Mammary epithelial cell (primary cell): ENCODE results near the gene ZNF436.

Experiments
- EZH2 ChIP-seq: IDR thresholded peaks from 2 replicates; pipeline ENCODE4 v1.6.1; 2012; ENCODE audit warnings: low read length, inconsistent platforms, borderline replicate concordance
- TF ChIP-seq, protein P1 (sequence below), 2 donors: IDR thresholded peaks in 1 of 2; conservative IDR thresholded peaks in 1 of 2; 2 replicates each; pipeline ENCODE4 v1.5.1; 2011 to 2012; ENCODE audit warnings: inconsistent platforms in 2 of 2, low read length in 2 of 2, mild to moderate bottlenecking in 2 of 2, control low read depth in 1 of 2, low read depth in 1 of 2; ENCODE audit not compliant: insufficient read depth in 1 of 2; ENCODE audit errors: extremely low read depth in 1 of 2

- TF ChIP-seq, protein P1, sequence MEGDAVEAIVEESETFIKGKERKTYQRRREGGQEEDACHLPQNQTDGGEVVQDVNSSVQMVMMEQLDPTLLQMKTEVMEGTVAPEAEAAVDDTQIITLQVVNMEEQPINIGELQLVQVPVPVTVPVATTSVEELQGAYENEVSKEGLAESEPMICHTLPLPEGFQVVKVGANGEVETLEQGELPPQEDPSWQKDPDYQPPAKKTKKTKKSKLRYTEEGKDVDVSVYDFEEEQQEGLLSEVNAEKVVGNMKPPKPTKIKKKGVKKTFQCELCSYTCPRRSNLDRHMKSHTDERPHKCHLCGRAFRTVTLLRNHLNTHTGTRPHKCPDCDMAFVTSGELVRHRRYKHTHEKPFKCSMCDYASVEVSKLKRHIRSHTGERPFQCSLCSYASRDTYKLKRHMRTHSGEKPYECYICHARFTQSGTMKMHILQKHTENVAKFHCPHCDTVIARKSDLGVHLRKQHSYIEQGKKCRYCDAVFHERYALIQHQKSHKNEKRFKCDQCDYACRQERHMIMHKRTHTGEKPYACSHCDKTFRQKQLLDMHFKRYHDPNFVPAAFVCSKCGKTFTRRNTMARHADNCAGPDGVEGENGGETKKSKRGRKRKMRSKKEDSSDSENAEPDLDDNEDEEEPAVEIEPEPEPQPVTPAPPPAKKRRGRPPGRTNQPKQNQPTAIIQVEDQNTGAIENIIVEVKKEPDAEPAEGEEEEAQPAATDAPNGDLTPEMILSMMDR (conservative IDR thresholded peaks at IDR 0.05 in 1 of 2, IDR thresholded peaks at IDR 0.05 in 1 of 2; ENCODE audit: extremely low read depth in 1 of 2, insufficient read depth in 1 of 2, low read depth in 1 of 2, low read length in 2 of 2): no peak
- no peak for TF ChIP-seq EZH2
These were observed 37.5 kb upstream of the ZNF436 start for GRCh38 chr1:23407016-23407630.
